MCF 10A (cell line): ENCODE results near the gene NFU1. TPM values are rescaled to one million over a fixed set of nuclear protein-coding genes. Genes with fewer than 3 reads are reported as not detected.

Experiments used
- BruUV-seq: library from RNA; stranded (reverse); fragments of 400-500 nt; replicated peaks from 2 replicates; lab custom pipeline; 2021; lab: Mats Ljungman, UMichigan
- CTCF ChIA-PET: fragments of 300-600 bp; sonication (Branson Sonifier 250); formaldehyde crosslinking; extraction: SDS; loops from one replicate; lab custom pipeline; 2021; ENCODE audit warnings: antibody characterized with exemption, inconsistent platforms; lab: Yijun Ruan, JAX
- POLR2A ChIA-PET: fragments of 300-600, 350-650 bp; sonication (Branson Sonifier 250); formaldehyde crosslinking; extraction: SDS; loops from one replicate; lab custom pipeline; 2020; ENCODE audit warnings: antibody characterized with exemption, inconsistent platforms; lab: Yijun Ruan, JAX
- DNase-seq: peaks from one replicate; pipeline ENCODE4 v3.0.0-alpha.2; 2018; ENCODE audit not compliant: unreplicated experiment
- H3K27ac Mint-ChIP-seq: one replicate; pipeline ENCODE4 v1.8.0; 2022; ENCODE audit warnings: mild to moderate bottlenecking, low read depth, mixed read lengths; ENCODE audit not compliant: unreplicated experiment
- H3K27me3 Mint-ChIP-seq: one replicate; pipeline ENCODE4 v1.8.0; 2022; ENCODE audit warnings: mixed read lengths; ENCODE audit not compliant: insufficient read depth, unreplicated experiment
- H3K36me3 Mint-ChIP-seq: one replicate; pipeline ENCODE4 v1.8.0; 2022; ENCODE audit warnings: mild to moderate bottlenecking, moderate library complexity, mixed read lengths; ENCODE audit not compliant: insufficient read depth, unreplicated experiment
- H3K4me1 Mint-ChIP-seq: one replicate; pipeline ENCODE4 v1.8.0; 2022; ENCODE audit warnings: mixed read lengths; ENCODE audit not compliant: insufficient read depth, unreplicated experiment
- H3K4me3 Mint-ChIP-seq: one replicate; pipeline ENCODE4 v1.8.0; 2022; ENCODE audit warnings: mild to moderate bottlenecking, moderate library complexity, mixed read lengths; ENCODE audit not compliant: unreplicated experiment
- H3K9me3 Mint-ChIP-seq: one replicate; pipeline ENCODE4 v1.8.0; 2022; ENCODE audit warnings: mixed read lengths; ENCODE audit not compliant: unreplicated experiment
- CTCF ChIP-seq: fragments of 200-600 bp; IDR thresholded peaks from one replicate; pipeline ENCODE4 v1.8.0; 2022; ENCODE audit warnings: antibody characterized with exemption, mild to moderate bottlenecking; ENCODE audit not compliant: unreplicated experiment
- intact Hi-C: fragments of 100-400 bp; cut with micrococcal nuclease; formaldehyde crosslinking; loops from 2 replicates; pipeline ENCODE4 v1.14.1; 2022
- total RNA-seq: library from RNA; stranded (reverse); gene quantifications from 2 replicates; pipeline ENCODE4 v1.2.3, GENCODE V29; 2022

Gene NFU1
- total RNA-seq, 1 experiment from 2014 or later = 32.3 TPM

- H3K9me3 Mint-ChIP-seq = no peaks in the 10 kb centered on the region
- ChIA-PET POLR2A (interaction anchor here (1.4 kb wide), 1 partner anchor 9 kb away, joined by 5 read pairs; no protein-coding TSS in a partner anchor), CTCF (interaction anchor here (0.6 to 1.2 kb wide), 4 partner anchors 13 to 681 kb away, joined by 3 to 5 read pairs (median 4); no protein-coding TSS in a partner anchor)
- no TSS peak for BruUV-seq
- intact Hi-C loops = no loop called here
- peaks cover 11% of the 10 kb centered on the region for H3K4me1 Mint-ChIP-seq
- H3K4me3 Mint-ChIP-seq = no peak overlapping the region
- DNase-seq = no peak
- peaks cover 9% of the 10 kb centered on the region for H3K36me3 Mint-ChIP-seq
- no peaks in the 10 kb centered on the region for H3K27me3 Mint-ChIP-seq
- no peak for TF ChIP-seq CTCF
- H3K27ac Mint-ChIP-seq = no peak overlapping the region
Observed at GRCh38 chr2:69390001-69390400, 47.2 kb downstream of the NFU1 start.

- ChIA-PET POLR2A (interaction anchor here (0.5 kb wide), 1 partner anchor 49 kb away, joined by 3 read pairs; no protein-coding TSS in a partner anchor), CTCF (interaction anchor here (0.6 kb wide), 1 partner anchor 115 kb away, joined by 3 read pairs; no protein-coding TSS in a partner anchor)
- Mint-ChIP-seq H3K4me1 (peaks cover 17% of the 10 kb centered on the region), H3K27ac (no peak overlapping the region), H3K36me3 (peaks cover 11% of the 10 kb centered on the region), H3K27me3 (no peaks in the 10 kb centered on the region), H3K9me3 (no peaks in the 10 kb centered on the region), H3K4me3 (no peak overlapping the region)
- intact Hi-C loops = no loop called here
- TF ChIP-seq CTCF = no peak
- DNase-seq = no peak
- BruUV-seq = no TSS peak
Observed at GRCh38 chr2:69389271-69389670, 48.0 kb downstream of the NFU1 start.

- no peaks in the 10 kb centered on the region for H3K27me3 Mint-ChIP-seq
- TSS peak; percentile 13 for BruUV-seq
- no peaks in the 10 kb centered on the region for H3K9me3 Mint-ChIP-seq
- peak overlapping the region; percentile 90 for H3K4me3 Mint-ChIP-seq
- H3K4me1 Mint-ChIP-seq = peaks cover 26% of the 10 kb centered on the region
- peaks cover 18% of the 10 kb centered on the region for H3K36me3 Mint-ChIP-seq
- DNase-seq = peak; percentile 6
- CTCF ChIA-PET = interaction anchor here (0.6 to 0.8 kb wide), 3 partner anchors 11 to 280 kb away, joined by 3 read pairs; partner anchors contain the start of gene NFU1
- no peak for TF ChIP-seq CTCF
- POLR2A ChIA-PET = interaction anchor here (0.5 to 2.1 kb wide), 3 partner anchors 10 to 84 kb away, joined by 3 to 6 read pairs (median 4); no protein-coding TSS in a partner anchor
- H3K27ac Mint-ChIP-seq = peak overlapping the region; percentile 96
- intact Hi-C loops = loop anchor here (2.0 kb wide), 1 partner anchor 327 kb away; no protein-coding TSS in a partner anchor
Observed at GRCh38 chr2:69387770-69388481, 49.3 kb downstream of the NFU1 start.
